D721Med (cell line): Measurements from ENCODE around the gene MCF2L.

Experiments
- DNase-seq: peaks from one replicate; pipeline ENCODE4 v3.0.0; 2011; ENCODE audit warnings: low spot score; ENCODE audit not compliant: insufficient read length
- FAIRE-seq: peaks from 2 replicates; lab custom pipeline; 2011; peaks lifted over from hg19 to GRCh38; lab: Jason Lieb, UNC
- CTCF ChIP-seq: IDR thresholded peaks from 2 replicates; pipeline ENCODE4 v1.5.1; 2012; ENCODE audit warnings: mild to moderate bottlenecking, control low read depth; ENCODE audit not compliant: insufficient read depth; ENCODE audit errors: missing control alignments

The MCF2L gene

GRCh38 chr13:113023694-113024430 is 54.8 kb downstream of the MCF2L start:
- DNase-seq: no peak
- no peak for FAIRE-seq
- TF ChIP-seq CTCF: no peak

- no peak for DNase-seq
- TF ChIP-seq CTCF: no peak
- FAIRE-seq: no peak
These were observed 55.5 kb downstream of the MCF2L start for GRCh38 chr13:113024466-113024865.

- DNase-seq (no peak), FAIRE-seq (no peak)
- no peak for TF ChIP-seq CTCF
These were observed 57.4 kb downstream of the MCF2L start for GRCh38 chr13:113026391-113026910.

- DNase-seq (no peak), FAIRE-seq (no peak)
- TF ChIP-seq CTCF: no peak
These were observed 58.1 kb downstream of the MCF2L start for GRCh38 chr13:113027095-113027494.

- DNase-seq: no peak
- no peak for TF ChIP-seq CTCF
- FAIRE-seq: no peak
These were observed 58.6 kb downstream of the MCF2L start for GRCh38 chr13:113027566-113027965.

GRCh38 chr13:113028336-113029060 is 59.5 kb downstream of the MCF2L start:
- DNase-seq (no peak), FAIRE-seq (no peak)
- no peak for TF ChIP-seq CTCF
